PC-9 (cell line): Measurements from ENCODE around the gene SMARCA2.
A peak's percentile ranks its signal among the peaks of the same experiment; 100 is the strongest.

Experiments
- EZH2 ChIP-seq: fragments of 200-600 bp; sonication (generic); IDR thresholded peaks from 2 replicates; pipeline ENCODE4 v1.8.0; 2017; ENCODE audit warnings: antibody characterized with exemption, low read depth
- TF ChIP-seq, protein P1 (sequence below): fragments of 200-600 bp; sonication (generic); conservative IDR thresholded peaks from 2 replicates; pipeline ENCODE4 v1.6.1; 2017; ENCODE audit warnings: mixed run types, antibody characterized with exemption, mild to moderate bottlenecking, moderate library complexity

DNA sequence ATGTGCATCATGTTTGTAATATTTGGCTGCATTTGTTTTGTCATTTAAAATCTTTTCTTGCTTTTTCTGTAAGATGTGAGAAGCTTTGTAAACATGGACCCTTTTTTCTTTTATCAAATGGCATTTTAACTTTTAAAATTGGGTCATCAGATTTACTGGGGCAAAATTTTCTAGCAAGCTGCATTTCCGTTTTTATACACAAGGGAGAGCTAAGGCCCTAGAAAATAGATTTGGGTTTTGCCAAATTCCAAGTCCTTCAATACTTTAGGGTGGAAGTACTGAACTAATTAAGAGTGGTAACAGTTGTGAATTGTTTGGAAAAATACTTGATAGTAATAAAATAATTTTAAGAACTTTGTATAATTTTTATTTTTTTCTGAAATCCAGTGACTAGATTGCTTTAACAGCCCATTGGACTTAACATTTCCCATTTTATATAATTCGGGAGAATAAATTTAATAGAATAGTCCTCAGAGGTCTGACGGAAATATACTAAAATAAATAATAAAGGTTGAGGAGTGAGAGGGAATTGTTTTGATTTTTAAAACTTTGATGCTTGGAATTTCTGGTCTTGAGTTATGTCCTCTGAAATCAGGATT, 117.4 kb downstream of the SMARCA2 start:
- TF ChIP-seq, protein P1, sequence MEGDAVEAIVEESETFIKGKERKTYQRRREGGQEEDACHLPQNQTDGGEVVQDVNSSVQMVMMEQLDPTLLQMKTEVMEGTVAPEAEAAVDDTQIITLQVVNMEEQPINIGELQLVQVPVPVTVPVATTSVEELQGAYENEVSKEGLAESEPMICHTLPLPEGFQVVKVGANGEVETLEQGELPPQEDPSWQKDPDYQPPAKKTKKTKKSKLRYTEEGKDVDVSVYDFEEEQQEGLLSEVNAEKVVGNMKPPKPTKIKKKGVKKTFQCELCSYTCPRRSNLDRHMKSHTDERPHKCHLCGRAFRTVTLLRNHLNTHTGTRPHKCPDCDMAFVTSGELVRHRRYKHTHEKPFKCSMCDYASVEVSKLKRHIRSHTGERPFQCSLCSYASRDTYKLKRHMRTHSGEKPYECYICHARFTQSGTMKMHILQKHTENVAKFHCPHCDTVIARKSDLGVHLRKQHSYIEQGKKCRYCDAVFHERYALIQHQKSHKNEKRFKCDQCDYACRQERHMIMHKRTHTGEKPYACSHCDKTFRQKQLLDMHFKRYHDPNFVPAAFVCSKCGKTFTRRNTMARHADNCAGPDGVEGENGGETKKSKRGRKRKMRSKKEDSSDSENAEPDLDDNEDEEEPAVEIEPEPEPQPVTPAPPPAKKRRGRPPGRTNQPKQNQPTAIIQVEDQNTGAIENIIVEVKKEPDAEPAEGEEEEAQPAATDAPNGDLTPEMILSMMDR: peak; percentile 76
- no peak for TF ChIP-seq EZH2
